GM19468 (cell line): ENCODE results near the gene OGFOD1.
A peak's percentile ranks its signal among the peaks of the same experiment; 100 is the strongest.

ENCODE experiments used
- ATAC-seq: cut with Tn5 transposase; IDR thresholded peaks from one replicate; pipeline ENCODE4 v1.9.1; 2021; ENCODE audit warnings: mild to moderate bottlenecking, moderate library complexity, moderate number of reproducible peaks; ENCODE audit not compliant: unreplicated experiment; ENCODE audit errors: extremely low read depth

The OGFOD1 gene

DNA sequence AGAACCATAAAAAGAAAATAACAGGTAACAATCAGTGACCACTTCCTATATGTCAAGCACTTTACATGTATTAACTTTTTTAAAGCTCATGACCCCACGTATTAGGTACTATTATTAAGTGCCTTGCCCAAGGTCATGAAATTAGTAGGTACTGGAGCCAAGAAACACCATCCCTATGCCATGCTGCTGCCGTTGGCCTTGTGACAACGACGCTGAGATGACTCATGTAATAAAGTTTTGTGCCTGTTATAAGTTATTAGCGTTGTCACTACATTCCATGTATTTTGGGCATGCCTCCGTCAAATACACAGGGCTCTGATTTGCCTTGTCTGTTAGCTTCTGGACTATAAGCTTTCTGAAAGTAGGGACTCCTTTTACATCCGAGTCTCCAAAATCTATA lies 67.1 kb downstream of the OGFOD1 start:
- ATAC-seq, result no peak

DNA sequence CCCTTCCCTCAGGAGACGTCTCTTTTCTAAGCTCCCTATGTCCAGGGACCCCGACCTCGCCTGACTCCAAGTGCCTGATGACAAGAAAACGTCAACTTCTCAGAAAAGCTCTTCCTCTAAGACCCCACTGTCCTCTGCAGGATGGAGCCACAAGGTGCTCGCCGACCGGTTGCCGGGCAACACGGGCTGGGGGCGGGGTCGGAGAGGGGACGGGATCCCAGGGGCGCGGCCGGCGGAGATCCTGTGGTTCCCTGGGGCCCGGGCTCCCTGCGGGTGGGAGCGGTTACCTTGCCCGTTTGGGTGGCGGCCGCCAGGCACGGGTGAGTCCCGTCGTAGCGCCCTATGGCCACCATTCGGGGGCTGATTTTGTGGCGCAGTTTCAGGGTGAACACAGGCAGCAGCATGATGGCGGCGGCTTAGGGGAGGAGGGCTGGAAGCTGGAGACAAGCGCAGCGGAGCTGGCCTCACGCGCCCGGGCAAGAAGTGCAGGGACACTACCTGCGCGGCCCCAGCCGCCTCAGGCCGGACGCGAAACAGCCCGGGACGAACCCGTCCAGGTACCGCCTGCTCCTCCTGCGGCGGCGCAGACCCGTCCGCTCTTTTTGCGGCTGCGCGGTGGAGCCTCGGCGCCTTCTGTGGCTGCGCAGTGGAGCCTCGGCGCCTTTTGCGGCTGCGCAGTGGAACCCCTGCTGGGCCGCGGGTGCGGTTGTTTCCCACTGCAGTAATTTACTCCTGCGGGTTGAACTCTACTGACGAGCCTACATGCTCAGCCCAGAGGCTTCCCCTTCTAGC lies 68.3 kb downstream of the OGFOD1 start, which contains the start of gene BBS2:
Gene BBS2 (minus strand): TSS at position 566 of the 792 bp plus-strand sequence. CDS start 162 bp downstream, at position 404.
- peak; percentile 48 for ATAC-seq

GRCh38 chr16:56520251-56520577 lies 68.9 kb downstream of the OGFOD1 start:
- ATAC-seq, result no peak

DNA sequence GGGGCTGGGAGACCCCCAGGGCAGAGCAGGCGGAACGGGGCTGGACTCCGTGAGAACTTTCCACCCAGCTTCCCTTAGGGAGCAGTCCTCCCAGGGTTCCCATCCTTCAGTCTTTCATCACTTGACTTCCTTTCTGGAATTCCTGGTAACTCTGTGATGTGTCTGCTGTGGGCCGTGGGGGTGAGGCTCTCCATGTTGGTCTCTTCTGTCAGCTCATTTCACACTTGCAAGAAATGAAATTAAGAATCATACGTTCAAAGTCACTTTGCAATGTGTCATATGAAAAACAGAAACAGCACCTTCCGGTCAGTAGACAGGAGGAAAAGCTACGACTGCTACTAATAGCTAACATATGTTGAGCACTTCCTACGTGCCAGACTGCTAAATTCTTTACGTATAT lies 73.9 kb downstream of the OGFOD1 start:
- ATAC-seq, result no peak
